H9 (cell line): ENCODE data around the gene VASH1. TPM values are rescaled to one million over a fixed set of nuclear protein-coding genes. Genes with fewer than 3 reads are reported as not detected.

Experiments
- DNase-seq: peaks from one replicate; pipeline ENCODE4 v3.0.0-alpha.2; 2017
- H2AFZ ChIP-seq: one replicate; pipeline ENCODE4 v1.6.1; 2013; ENCODE audit warnings: mild to moderate bottlenecking, low read length, control low read depth, moderate library complexity
- H2AK5ac ChIP-seq: 2 replicates; pipeline ENCODE4 v1.6.1; 2013; ENCODE audit warnings: low read length, control low read depth, mixed read lengths; ENCODE audit not compliant: insufficient read length
- H2BK120ac ChIP-seq: one replicate; pipeline ENCODE4 v1.6.1; 2013; ENCODE audit warnings: low read depth, mild to moderate bottlenecking, low read length, control low read depth, inconsistent platforms; ENCODE audit not compliant: poor library complexity, severe bottlenecking
- H2BK12ac ChIP-seq: 2 replicates; pipeline ENCODE4 v1.6.1; 2013; ENCODE audit warnings: low read length, control low read depth, mixed read lengths, low read depth; ENCODE audit not compliant: insufficient read length
- H2BK15ac ChIP-seq: 2 replicates; pipeline ENCODE4 v1.6.1; 2013; ENCODE audit warnings: low read depth, low read length, control low read depth
- H2BK20ac ChIP-seq: one replicate; pipeline ENCODE4 v1.6.1; 2013; ENCODE audit warnings: low read depth, mild to moderate bottlenecking, low read length, control low read depth, inconsistent platforms; ENCODE audit not compliant: poor library complexity, severe bottlenecking
- H2BK5ac ChIP-seq: 2 replicates; pipeline ENCODE4 v1.6.1; 2013; ENCODE audit warnings: low read length, control low read depth, mixed read lengths; ENCODE audit not compliant: insufficient read length
- H3K14ac ChIP-seq: 2 replicates; pipeline ENCODE4 v1.6.1; 2013; ENCODE audit warnings: low read length, control low read depth; ENCODE audit not compliant: insufficient read depth
- H3K18ac ChIP-seq: 2 replicates; pipeline ENCODE4 v1.6.1; 2013; ENCODE audit warnings: low read depth, mild to moderate bottlenecking, mixed read lengths, low read length, control low read depth; ENCODE audit not compliant: insufficient read length
- H3K23ac ChIP-seq: 2 replicates; pipeline ENCODE4 v1.6.1; 2013; ENCODE audit warnings: low read length, control low read depth, mixed read lengths, low read depth; ENCODE audit not compliant: insufficient read length
- H3K23me2 ChIP-seq: 2 replicates; pipeline ENCODE4 v1.6.1; 2013; ENCODE audit warnings: low read depth, mild to moderate bottlenecking, mixed read lengths, low read length, control low read depth; ENCODE audit not compliant: insufficient read length, poor library complexity, severe bottlenecking
- H3K27ac ChIP-seq: 2 replicates; pipeline ENCODE4 v1.5.1; 2013; ENCODE audit warnings: low read length, control low read depth, mixed read lengths, low read depth; ENCODE audit not compliant: insufficient read length
- H3K27me3 ChIP-seq: 2 replicates; pipeline ENCODE4 v1.6.1; 2013; ENCODE audit warnings: low read length, control low read depth, inconsistent platforms; ENCODE audit not compliant: insufficient read depth
- H3K4ac ChIP-seq: 2 replicates; pipeline ENCODE4 v1.6.1; 2013; ENCODE audit warnings: low read depth, mild to moderate bottlenecking, control low read depth, inconsistent platforms, low read length, moderate library complexity
- H3K4me1 ChIP-seq: 2 replicates; pipeline ENCODE4 v1.6.1; 2013; ENCODE audit warnings: low read length, control low read depth, inconsistent platforms; ENCODE audit not compliant: insufficient read depth
- H3K4me2 ChIP-seq: 2 replicates; pipeline ENCODE4 v1.6.1; 2013; ENCODE audit warnings: low read length, control low read depth, mixed read lengths; ENCODE audit not compliant: insufficient read length, insufficient read depth
- H3K56ac ChIP-seq: 2 replicates; pipeline ENCODE4 v1.6.1; 2013; ENCODE audit warnings: low read depth, mild to moderate bottlenecking, mixed read lengths, low read length, control low read depth; ENCODE audit not compliant: insufficient read length
- H3K79me1 ChIP-seq: 2 replicates; pipeline ENCODE4 v1.6.1; 2013; ENCODE audit warnings: low read depth, mild to moderate bottlenecking, moderate library complexity, low read length, control low read depth, inconsistent platforms; ENCODE audit not compliant: insufficient read depth, poor library complexity, severe bottlenecking
- H3K79me2 ChIP-seq: 2 replicates; pipeline ENCODE4 v1.6.1; 2013; ENCODE audit warnings: low read length, control low read depth, inconsistent platforms; ENCODE audit not compliant: insufficient read depth
- H3K9ac ChIP-seq: 2 replicates; pipeline ENCODE4 v1.6.1; 2013; ENCODE audit warnings: low read length, control low read depth, mixed read lengths; ENCODE audit not compliant: insufficient read length; ENCODE audit errors: extremely low read depth
- H3K9me3 ChIP-seq: one replicate; pipeline ENCODE4 v1.6.1; 2013; ENCODE audit warnings: low read depth, low read length, inconsistent platforms; ENCODE audit not compliant: control insufficient read depth
- H3T11ph ChIP-seq: one replicate; pipeline ENCODE4 v1.6.1; 2013; ENCODE audit warnings: mild to moderate bottlenecking, low read length, control low read depth, inconsistent platforms
- H4K20me1 ChIP-seq: one replicate; pipeline ENCODE4 v1.6.1; 2013; ENCODE audit not compliant: control insufficient read depth, insufficient read length, insufficient read depth
- H4K5ac ChIP-seq: 2 replicates; pipeline ENCODE4 v1.6.1; 2013; ENCODE audit warnings: low read depth, mild to moderate bottlenecking, mixed read lengths, low read length, control low read depth; ENCODE audit not compliant: insufficient read length
- H4K8ac ChIP-seq: replicated peaks from 2 replicates; pipeline ENCODE4 v1.6.1; 2013; ENCODE audit warnings: low read length, control low read depth, mixed read lengths, low read depth; ENCODE audit not compliant: insufficient read length
- H4K91ac ChIP-seq: 2 replicates; pipeline ENCODE4 v1.6.1; 2013; ENCODE audit warnings: low read depth, mild to moderate bottlenecking, moderate library complexity, mixed read lengths, low read length, control low read depth; ENCODE audit not compliant: insufficient read length
- H3K27ac Mint-ChIP-seq, 3 experiments: 2 replicates in 2 of 3; 3 replicates in 1 of 3; pipeline ENCODE4 v1.8.0; 2020 to 2021; ENCODE audit warnings: mixed read lengths in 3 of 3, mild to moderate bottlenecking in 1 of 3, moderate library complexity in 1 of 3
- H3K27me3 Mint-ChIP-seq: 2 replicates; pipeline ENCODE4 v1.8.0; 2021; ENCODE audit warnings: low read depth, mild to moderate bottlenecking, moderate library complexity, mixed read lengths
- H3K36me3 Mint-ChIP-seq, 3 experiments: 2 replicates in 2 of 3; 3 replicates in 1 of 3; pipeline ENCODE4 v1.8.0; 2020 to 2021; ENCODE audit warnings: low read depth in 3 of 3, mixed read lengths in 3 of 3; ENCODE audit not compliant: insufficient read depth in 1 of 3
- H3K4me1 Mint-ChIP-seq, 2 experiments: 2 replicates each; pipeline ENCODE4 v1.8.0; 2020; ENCODE audit warnings: mixed read lengths in 2 of 2
- H3K4me3 Mint-ChIP-seq, 2 experiments: 2 replicates in 1 of 2; 3 replicates in 1 of 2; pipeline ENCODE4 v1.8.0; 2020 to 2021; ENCODE audit warnings: mild to moderate bottlenecking in 2 of 2, mixed read lengths in 2 of 2, moderate library complexity in 1 of 2
- H3K9me3 Mint-ChIP-seq, 2 experiments: 2 replicates in 1 of 2; 3 replicates in 1 of 2; pipeline ENCODE4 v1.8.0; 2020; ENCODE audit warnings: mild to moderate bottlenecking in 2 of 2, mixed read lengths in 2 of 2, moderate library complexity in 1 of 2
- total RNA-seq: library from RNA; stranded (reverse); gene quantifications from 2 replicates; pipeline ENCODE4 v1.2.1, GENCODE V29; 2021
- TF ChIP-seq, protein P1 (sequence below): fragments of 200-600 bp; sonication (generic); conservative IDR thresholded peaks from 3 replicates; pipeline ENCODE4 v1.8.0; 2021; ENCODE audit warnings: antibody characterized with exemption, mild to moderate bottlenecking

The VASH1 gene
- total RNA-seq, 1 experiment from 2014 or later: 5.8 TPM

DNA sequence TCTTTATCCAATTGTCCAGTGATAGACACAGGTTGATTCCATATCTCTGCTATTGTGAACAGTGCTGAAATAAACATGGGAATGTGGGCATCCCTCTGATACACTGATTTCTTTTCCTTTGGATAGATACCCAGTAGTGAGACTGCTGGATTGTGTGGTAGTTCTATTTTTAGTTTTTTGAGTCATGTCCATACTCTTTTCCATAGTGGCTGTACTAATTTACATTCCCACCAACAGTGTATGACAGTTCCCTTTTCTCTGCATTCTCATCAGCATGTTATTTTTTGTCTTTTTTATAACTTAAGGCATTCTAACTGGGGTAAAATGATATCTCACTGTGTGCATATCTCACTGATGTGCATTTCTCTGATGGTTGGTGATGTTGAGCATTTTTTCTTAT is 24.8 kb upstream of the VASH1 start:
- Histone ChIP-seq H3K23me2 (no peaks in the 10 kb centered on the region), H3K14ac (no peak overlapping the region), H4K5ac (no peak overlapping the region), H3K79me2 (no peaks in the 10 kb centered on the region), H4K8ac (no peak overlapping the region), H3K23ac (no peak overlapping the region), H3K4me1 (no peaks in the 10 kb centered on the region), H4K91ac (no peak overlapping the region), H3K27ac (no peak overlapping the region), H2BK12ac (no peak overlapping the region), H2BK5ac (no peak overlapping the region), H3K4me2 (no peak overlapping the region), H2AK5ac (no peak overlapping the region), H3K56ac (no peak overlapping the region), H3K79me1 (no peaks in the 10 kb centered on the region), H3K27me3 (no peaks in the 10 kb centered on the region), H3K9me3 (no peaks in the 10 kb centered on the region), H3K9ac (no peak overlapping the region), H4K20me1 (no peaks in the 10 kb centered on the region), H2BK120ac (no peak overlapping the region), H3K18ac (no peak overlapping the region), H2BK15ac (no peak overlapping the region), H3T11ph (no peak overlapping the region), H3K4ac (no peak overlapping the region), H2AFZ (no peak overlapping the region), H2BK20ac (no peak overlapping the region)
- no peak for DNase-seq
- Mint-ChIP-seq H3K27ac (no peak overlapping the region), H3K9me3 (peaks cover 20 to 27% of the 10 kb centered on the region in 2 experiments), H3K4me3 (no peak overlapping the region), H3K36me3 (peaks cover 0 to 7% (median 2%) of the 10 kb centered on the region in 3 experiments; a peak in 4 of 7 replicates), H3K4me1 (no peaks in the 10 kb centered on the region), H3K27me3 (peaks cover 4% of the 10 kb centered on the region)
- TF ChIP-seq, protein P1, sequence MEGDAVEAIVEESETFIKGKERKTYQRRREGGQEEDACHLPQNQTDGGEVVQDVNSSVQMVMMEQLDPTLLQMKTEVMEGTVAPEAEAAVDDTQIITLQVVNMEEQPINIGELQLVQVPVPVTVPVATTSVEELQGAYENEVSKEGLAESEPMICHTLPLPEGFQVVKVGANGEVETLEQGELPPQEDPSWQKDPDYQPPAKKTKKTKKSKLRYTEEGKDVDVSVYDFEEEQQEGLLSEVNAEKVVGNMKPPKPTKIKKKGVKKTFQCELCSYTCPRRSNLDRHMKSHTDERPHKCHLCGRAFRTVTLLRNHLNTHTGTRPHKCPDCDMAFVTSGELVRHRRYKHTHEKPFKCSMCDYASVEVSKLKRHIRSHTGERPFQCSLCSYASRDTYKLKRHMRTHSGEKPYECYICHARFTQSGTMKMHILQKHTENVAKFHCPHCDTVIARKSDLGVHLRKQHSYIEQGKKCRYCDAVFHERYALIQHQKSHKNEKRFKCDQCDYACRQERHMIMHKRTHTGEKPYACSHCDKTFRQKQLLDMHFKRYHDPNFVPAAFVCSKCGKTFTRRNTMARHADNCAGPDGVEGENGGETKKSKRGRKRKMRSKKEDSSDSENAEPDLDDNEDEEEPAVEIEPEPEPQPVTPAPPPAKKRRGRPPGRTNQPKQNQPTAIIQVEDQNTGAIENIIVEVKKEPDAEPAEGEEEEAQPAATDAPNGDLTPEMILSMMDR: no peak
